PC-9 (cell line): ENCODE measurements around the gene HOXA2.

Source experiments
- EZH2 ChIP-seq: fragments of 200-600 bp; sonication (generic); IDR thresholded peaks from 2 replicates; pipeline ENCODE4 v1.8.0; 2017; ENCODE audit warnings: antibody characterized with exemption, low read depth
- TF ChIP-seq, protein P1 (sequence below): fragments of 200-600 bp; sonication (generic); conservative IDR thresholded peaks from 2 replicates; pipeline ENCODE4 v1.6.1; 2017; ENCODE audit warnings: mixed run types, antibody characterized with exemption, mild to moderate bottlenecking, moderate library complexity

DNA sequence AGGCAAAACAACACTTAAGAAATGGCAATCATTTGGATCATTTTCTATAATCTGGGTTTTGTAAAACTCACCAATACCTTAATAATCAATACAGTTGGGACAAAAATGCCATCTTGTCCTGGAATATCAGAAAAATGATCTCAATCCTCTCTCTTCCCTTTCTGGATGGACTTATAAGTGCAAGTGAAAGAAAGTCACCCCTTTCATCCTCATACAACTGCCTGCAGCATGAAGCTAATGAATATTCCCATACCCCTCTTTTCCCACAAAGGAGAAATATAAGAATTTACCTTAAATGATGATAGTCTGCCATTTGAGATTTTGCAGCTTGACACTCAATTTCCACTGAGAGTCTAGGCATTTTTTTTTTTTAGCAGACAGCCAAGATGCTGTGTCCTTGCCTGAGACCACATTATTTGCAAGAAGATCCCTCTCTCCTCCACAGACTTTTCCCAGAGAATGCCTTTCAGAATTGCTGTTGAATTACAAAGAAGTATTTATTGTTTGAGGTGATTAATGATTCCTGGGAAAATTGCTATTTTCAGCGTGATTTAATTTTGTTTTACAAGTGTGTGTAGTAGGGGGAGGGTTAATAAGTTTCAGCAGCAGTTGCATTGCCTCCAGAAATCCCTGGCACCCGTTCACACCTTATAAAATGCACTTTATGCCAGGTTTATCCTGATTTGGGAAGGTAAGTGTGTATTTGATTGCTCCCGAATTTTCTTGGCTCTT lies 24.3 kb upstream of the HOXA2 start:
- TF ChIP-seq, protein P1, sequence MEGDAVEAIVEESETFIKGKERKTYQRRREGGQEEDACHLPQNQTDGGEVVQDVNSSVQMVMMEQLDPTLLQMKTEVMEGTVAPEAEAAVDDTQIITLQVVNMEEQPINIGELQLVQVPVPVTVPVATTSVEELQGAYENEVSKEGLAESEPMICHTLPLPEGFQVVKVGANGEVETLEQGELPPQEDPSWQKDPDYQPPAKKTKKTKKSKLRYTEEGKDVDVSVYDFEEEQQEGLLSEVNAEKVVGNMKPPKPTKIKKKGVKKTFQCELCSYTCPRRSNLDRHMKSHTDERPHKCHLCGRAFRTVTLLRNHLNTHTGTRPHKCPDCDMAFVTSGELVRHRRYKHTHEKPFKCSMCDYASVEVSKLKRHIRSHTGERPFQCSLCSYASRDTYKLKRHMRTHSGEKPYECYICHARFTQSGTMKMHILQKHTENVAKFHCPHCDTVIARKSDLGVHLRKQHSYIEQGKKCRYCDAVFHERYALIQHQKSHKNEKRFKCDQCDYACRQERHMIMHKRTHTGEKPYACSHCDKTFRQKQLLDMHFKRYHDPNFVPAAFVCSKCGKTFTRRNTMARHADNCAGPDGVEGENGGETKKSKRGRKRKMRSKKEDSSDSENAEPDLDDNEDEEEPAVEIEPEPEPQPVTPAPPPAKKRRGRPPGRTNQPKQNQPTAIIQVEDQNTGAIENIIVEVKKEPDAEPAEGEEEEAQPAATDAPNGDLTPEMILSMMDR: no peak
- no peak for TF ChIP-seq EZH2
